ENCODE data around the gene MEIKIN. TPM values are rescaled to one million over a fixed set of nuclear protein-coding genes. Genes with fewer than 3 reads are reported as not detected.
A peak's percentile ranks its signal among the peaks of the same experiment; 100 is the strongest.

MEIKIN gene
- total RNA-seq, 1 donor from 2014 or later = not detected

DNA sequence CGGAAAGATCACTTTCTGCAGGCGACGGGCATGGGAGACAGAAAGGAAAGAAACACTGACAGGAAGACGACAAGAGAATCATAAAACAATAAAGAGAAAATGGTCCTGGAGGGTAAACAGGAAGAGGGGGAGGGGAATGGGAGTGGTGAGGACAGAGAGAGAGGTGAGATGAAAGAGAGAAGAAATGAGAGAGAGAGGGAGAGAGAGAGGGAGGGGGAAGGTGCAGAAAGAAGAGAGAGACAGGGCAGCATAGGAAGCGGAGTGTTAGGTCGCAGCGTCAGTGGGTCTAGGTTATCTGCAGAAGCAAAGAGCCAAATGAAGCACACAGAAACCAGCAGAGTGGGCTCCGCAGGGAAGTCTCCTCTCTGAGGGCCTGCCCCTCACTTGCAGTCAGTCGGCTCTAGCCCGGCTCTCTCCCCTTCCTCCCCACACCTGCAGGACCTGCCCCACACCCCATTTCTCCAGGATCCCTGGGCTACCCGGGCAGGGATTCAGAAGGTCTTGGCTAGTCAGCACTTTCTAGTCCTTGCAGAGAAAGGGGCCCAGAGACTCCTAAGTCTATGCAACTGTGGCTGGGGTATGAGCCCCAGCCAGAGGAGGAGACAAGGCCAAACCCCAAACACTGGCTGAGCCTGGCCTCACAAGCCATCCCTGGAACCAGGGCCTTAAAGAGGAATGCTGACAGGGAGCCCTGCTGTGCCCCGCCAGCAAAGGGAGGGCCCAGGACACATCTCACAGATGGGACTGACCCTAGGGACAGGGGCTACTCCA lies 29.7 kb upstream of the MEIKIN start:
- intact Hi-C loops (cut with DNase I) = no loop called here
- peak; percentile 72 for DNase-seq (ENCODE audit: low spot score)

DNA sequence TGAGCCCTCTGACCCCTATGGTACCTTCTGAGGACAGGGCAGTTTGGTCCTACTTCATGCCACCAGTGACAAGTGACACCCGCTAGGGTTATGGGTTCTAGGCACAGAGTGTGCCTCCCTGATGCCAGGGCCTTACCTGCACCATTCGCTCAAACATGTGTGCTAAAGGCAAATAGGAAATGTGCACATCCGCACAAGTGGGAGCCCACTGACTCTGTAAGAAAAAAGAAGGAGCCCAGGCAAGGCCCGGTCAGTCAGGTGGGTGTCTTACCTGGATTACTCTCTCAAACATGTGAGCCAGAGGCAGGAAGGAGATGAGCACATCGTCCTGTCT lies 29.1 kb upstream of the MEIKIN start:
- DNase-seq (ENCODE audit: low spot score) = peak; percentile 31
- intact Hi-C loops (cut with DNase I) = no loop called here

DNA sequence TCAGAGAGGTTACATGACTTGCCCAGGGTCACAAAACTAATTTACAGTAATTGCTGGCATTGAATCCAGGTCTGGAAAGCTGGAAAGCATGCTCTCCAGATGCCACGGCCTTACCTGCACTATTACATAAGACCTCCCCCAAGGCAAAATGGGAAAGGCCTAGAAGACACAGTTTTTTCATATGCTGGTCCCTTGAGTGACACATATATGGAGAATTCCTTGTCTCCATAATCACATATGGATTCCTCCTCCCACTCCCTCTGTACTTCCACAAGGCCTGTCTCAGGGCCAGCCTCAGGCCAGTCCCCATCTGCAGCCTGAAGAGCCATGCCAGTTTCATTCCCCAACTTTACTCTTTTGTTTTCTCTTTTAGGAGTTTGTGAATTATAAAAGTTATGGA lies 28.6 kb upstream of the MEIKIN start:
- intact Hi-C loops (cut with DNase I) = no loop called here
- no peak for DNase-seq (ENCODE audit: low spot score)

DNA sequence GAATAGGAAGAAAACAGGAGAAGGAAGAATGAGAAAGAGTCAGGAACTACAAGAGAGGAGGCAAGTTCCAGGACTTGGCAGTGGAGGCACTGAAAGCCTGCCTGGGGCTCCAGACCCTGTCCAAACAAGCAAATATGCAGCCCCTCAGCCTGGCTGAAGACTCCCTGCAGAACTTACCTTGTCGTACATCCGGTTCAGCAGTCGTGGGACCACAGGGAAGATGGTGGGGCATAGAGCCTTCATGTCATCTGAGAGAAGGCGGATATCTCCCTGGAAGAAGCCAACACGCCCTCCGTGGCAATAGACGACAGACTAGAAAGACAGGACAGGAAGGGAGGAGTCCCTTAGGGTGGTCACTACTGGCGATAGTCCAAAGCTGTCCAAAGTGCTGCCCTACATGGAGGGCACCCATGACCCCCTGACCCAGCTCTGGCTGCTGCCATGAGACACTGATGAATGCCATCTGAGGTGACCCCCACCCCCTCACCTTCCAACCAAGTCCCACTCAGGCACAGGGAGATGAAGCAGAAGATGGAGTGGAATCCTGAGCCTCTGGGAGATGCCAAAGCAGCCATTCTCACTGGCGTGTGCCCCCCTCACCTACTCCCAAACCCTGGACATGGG lies 27.7 kb upstream of the MEIKIN start:
- intact Hi-C loops (cut with DNase I) = no loop called here
- peak; percentile 65 for DNase-seq (ENCODE audit: low spot score)

DNA sequence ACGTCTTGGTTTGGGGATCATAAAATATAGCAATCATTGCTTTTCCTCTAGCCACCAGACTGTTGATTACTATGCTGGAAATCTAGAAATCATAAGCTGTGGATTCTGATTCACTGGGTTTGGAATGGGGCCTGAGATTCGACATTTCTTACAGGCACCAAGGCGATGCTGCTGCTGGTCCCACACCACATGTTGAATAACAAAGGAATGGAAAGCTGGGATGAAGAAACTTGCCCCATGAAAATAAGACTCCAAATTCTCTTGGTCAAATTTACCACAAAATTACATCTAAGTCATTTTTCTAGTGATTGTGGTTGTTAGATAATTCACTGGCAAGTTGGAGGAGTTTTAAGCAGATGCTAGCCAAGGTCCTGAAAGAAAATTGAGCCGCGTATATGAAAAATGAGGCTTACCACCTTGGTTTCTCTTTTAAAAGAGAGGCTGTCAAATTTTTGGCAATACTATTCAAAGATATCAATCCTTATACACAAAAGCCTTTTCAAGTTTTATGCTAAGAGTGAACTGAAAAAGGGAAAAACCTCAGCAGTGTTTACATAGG lies 23.0 kb upstream of the MEIKIN start:
- no peak for DNase-seq (ENCODE audit: low spot score)
- intact Hi-C loops (cut with DNase I) = no loop called here

DNA sequence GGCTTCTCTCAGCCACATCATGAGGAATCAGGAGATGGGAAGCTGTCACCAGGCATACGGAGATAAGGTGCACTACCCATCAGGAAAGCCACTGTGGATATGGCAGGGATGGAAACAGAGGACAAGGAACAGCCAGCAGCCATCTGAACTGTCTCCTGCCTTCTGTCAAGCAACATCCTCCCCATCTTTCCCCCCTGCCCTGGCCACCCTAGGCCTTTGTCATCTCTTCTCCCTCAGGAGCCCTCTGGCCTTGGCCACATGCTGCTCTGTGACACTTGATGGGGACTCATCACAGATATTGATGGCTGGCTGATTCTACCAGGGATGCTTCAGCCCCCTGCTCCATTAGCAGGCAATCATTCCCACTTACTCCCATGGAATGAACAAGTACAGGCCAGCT lies 21.1 kb upstream of the MEIKIN start:
- DNase-seq (ENCODE audit: low spot score) = peak; percentile 59
- intact Hi-C loops (cut with DNase I) = no loop called here

- DNase-seq (ENCODE audit: low spot score) = peak; percentile 41
- intact Hi-C loops (cut with DNase I) = no loop called here
Measured at GRCh38 chr5:131965826-131966415, 20.5 kb upstream of the MEIKIN start.

DNA sequence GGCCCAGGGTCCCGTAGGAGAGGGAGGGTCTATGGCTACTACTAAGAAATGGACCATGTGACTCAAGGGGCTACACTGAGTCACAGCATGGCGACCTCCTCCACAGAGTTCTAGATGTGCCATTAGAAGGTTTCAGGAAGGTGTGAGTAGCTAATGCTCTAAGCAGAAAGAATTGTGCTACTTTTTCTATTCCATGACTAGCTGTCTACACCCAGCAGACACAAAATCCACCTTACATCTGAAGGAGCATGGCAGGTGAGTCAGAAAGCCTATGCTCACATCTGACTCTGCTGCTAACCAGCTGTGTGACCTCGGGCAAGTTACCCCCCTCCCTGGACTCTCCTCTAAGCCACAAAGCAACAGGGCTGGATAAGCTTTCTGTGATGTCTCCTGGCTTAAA lies 14.4 kb upstream of the MEIKIN start:
- DNase-seq (ENCODE audit: low spot score) = no peak
- intact Hi-C loops (cut with DNase I) = no loop called here

DNA sequence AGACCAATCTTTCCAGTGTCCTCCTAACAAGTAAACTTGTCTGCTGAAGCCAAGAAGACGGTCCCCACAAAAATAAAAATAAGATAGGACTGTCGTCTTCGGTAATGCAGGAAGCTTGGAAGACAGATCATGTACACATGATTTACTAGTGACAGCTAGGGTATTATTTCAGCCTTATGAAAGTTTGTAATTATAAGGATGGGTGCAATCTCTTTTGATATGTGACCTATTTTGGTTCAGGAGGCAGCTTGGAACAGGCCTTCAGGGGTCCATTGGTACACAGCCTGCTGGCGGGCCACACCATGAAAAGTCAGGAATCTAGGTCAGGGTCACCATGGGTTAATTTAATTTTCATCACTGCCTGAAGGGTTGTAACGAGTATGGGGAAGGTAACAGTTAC lies 13.7 kb upstream of the MEIKIN start:
- intact Hi-C loops (cut with DNase I) = no loop called here

DNA sequence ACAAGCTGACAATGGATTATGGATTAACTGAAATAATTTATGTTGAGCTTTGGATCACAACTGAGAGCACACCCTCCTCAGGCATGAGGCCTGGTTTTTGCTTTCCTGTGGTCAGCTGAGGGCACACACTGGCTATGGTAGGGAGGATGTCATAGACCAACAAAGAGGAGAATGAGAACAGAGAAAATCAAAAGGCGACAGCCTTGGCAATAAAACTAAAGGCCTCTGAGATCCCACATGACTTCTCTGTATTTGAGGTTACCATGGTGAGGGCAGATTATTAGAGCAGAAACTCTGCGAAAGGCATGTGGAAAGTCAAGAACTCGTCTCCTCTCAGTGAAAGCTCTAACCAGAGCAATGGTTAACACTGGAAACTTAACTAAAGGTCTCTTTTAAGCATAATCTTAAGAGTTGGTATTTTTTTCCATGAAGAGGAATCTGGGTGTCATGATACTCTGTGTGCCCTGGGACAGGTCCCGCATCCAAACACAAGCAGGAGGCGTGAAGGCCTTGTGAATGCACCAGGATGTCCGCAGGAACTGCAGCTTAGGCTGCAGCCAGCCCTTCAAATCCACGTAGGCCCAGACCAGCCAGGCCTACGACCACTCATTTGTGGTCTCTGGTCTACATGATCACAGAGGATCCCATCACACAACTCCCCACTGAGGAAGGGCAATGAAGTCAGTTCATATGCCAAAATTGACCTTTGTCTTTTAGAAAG lies 12.4 kb upstream of the MEIKIN start:
- DNase-seq (ENCODE audit: low spot score) = no peak
- intact Hi-C loops (cut with DNase I) = no loop called here

More for the DNA sequence above, 13.7 kb upstream of the MEIKIN start:
- no peak for DNase-seq (ENCODE audit: low spot score)

DNA sequence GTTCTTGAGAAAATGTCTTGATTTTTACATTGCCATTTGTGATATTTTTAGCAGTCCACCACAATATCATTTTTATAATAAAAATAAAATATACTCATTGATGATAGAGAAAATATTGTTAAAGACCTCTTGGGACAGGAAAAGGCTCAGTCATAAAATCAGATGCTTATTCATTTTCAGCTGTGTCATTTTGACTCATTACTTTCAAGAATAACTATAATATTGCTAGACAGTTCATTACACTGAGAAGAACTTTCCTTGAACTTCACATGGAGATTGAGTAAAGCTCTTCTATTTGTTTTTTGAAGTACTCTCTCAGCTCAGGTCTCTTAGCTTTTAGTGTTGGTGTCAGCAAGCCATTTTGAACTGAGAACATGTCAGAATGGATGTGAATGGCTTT lies 8.5 kb upstream of the MEIKIN start:
- intact Hi-C loops (cut with DNase I) = no loop called here
- DNase-seq (ENCODE audit: low spot score) = no peak

DNA sequence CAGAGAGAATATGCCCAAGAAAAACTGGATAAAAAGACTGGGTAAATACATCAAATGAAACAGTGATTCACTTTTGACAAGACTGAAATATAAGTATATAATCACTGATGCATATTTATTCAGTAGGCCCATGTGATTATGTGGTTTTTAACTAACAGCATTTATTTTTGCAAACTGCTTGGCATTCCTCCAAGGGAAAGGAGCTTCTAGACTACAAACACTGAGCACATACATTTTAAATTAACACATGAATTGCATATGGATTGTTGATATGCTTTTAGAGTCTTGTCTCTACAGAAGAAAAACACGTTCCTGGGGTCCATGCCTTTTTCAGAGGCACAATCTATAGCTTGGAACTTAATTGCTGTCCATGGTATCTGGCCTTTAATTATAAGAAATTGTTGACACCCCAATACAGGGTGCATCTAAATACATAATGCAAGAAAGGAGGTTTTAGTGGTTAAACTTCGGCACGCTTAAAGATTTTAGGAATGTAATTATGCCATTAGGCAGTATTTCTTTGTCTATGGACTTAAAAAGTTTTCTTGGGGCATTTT lies 6.9 kb upstream of the MEIKIN start:
- intact Hi-C loops (cut with DNase I) = no loop called here
- no peak for DNase-seq (ENCODE audit: low spot score)

GRCh38 chr5:131950706-131951105 lies 5.2 kb upstream of the MEIKIN start:
- DNase-seq (ENCODE audit: low spot score) = no peak
- intact Hi-C loops (cut with DNase I) = no loop called here

DNA sequence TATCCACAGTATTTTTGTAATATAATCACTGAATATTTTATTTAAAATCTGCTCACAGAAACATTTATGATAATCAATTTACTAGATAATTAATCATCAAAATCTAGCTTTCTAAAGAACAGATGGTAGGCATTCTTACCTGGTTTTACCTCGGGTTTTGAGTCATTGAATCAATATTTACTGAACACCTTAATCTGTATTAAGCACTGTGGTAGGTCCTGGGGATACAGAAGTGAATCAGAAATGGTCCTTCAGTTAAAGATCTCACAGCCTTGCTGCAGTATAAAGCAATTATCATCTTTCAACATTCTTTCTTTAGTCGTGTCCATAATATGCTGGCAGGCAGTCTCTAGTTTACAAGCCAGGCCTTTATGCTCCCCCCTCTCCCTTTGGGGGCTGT lies 2.0 kb upstream of the MEIKIN start:
- no peak for DNase-seq (ENCODE audit: low spot score)
- intact Hi-C loops (cut with DNase I) = no loop called here

GRCh38 chr5:131944702-131945550 lies 537 bp downstream of the MEIKIN start:
- intact Hi-C loops (cut with DNase I) = no loop called here
- DNase-seq (ENCODE audit: low spot score) = no peak

GRCh38 chr5:131943916-131944315 lies 1.5 kb downstream of the MEIKIN start:
- intact Hi-C loops (cut with DNase I) = no loop called here
- no peak for DNase-seq (ENCODE audit: low spot score)

- no peak for DNase-seq (ENCODE audit: low spot score)
- intact Hi-C loops (cut with DNase I) = no loop called here
Measured at GRCh38 chr5:131942016-131942415, 3.4 kb downstream of the MEIKIN start.

DNA sequence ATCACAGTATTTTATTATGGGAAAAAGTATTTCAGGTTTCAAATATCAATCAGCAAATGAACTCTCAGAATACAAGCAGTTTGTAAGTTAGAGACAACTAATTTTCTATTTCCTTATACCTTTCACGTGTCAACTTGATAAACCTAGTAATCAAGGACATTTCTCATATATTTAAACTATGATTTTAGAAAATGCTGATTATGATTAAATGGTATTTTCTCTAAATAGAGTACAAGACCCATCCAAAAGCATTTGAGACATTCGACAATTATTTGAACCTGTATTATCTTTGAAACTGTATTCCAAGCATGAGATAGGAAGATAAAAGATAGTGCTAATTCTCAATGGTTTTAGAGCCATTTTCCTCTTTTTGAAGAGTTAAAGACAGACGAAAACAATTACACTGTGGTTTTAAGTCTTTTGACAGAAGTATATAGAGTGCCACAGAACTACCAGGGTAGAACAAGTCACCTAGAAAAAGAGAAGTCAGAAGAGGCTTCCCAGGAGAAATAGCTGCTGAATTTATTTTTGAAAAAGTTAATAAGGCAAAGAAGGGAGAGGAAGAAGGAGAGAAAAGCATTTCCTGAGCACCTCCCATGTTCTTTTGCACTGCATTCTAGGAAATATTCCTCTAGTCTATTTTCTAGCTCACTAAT lies 5.6 kb downstream of the MEIKIN start:
- intact Hi-C loops (cut with DNase I) = no loop called here
- DNase-seq (ENCODE audit: low spot score) = no peak

- intact Hi-C loops (cut with DNase I) = no loop called here
- no peak for DNase-seq (ENCODE audit: low spot score)
Measured at GRCh38 chr5:131932235-131932634, 13.2 kb downstream of the MEIKIN start.

Data from cardiac septum (tissue), 1 donor.